ENCODE data around the gene MAPKAPK2.

DNA sequence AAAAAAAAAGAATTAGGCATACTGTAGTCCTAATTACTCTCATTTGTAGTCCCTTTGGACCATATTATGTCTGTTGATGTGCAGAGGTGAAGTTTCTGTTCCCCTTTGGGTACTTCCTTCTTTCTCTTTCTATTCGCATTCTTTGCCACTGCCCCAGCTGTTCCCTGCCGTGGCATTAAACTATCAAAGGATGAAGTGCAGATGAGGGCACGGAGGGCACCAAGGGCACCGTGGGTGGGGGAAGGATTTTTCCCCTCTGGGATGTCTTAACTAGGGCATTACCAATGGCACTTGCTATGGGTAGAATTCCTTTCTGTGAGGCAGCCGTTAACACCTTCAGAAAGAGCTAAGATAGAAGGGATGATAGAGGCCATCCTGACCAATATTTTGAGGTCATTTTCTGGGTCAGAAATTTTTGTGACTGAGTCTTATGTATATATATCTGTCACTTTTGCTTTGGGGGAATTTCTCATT is 4.9 kb upstream of the MAPKAPK2 start:
- TF ChIP-seq, protein P1, sequence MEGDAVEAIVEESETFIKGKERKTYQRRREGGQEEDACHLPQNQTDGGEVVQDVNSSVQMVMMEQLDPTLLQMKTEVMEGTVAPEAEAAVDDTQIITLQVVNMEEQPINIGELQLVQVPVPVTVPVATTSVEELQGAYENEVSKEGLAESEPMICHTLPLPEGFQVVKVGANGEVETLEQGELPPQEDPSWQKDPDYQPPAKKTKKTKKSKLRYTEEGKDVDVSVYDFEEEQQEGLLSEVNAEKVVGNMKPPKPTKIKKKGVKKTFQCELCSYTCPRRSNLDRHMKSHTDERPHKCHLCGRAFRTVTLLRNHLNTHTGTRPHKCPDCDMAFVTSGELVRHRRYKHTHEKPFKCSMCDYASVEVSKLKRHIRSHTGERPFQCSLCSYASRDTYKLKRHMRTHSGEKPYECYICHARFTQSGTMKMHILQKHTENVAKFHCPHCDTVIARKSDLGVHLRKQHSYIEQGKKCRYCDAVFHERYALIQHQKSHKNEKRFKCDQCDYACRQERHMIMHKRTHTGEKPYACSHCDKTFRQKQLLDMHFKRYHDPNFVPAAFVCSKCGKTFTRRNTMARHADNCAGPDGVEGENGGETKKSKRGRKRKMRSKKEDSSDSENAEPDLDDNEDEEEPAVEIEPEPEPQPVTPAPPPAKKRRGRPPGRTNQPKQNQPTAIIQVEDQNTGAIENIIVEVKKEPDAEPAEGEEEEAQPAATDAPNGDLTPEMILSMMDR (IDR thresholded peaks at IDR 0.05): no peak
- no peak for TF ChIP-seq EZH2 (IDR thresholded peaks at IDR 0.05)
- TF ChIP-seq EZH2phosphoT487 (IDR thresholded peaks at IDR 0.05): no peak
